Iris pigment epithelial cell (primary cell): ENCODE results near the gene KLHL42.
"Not testable (repeated sequence)": the region's sequence is repeated elsewhere in the genome, so short reads cannot be mapped to it uniquely, and the experiment has no call there.

Experiments
- DNase-seq: peaks from one replicate; pipeline ENCODE4 v3.0.0-alpha.2; 2011; ENCODE audit warnings: low read depth

The KLHL42 gene

DNA sequence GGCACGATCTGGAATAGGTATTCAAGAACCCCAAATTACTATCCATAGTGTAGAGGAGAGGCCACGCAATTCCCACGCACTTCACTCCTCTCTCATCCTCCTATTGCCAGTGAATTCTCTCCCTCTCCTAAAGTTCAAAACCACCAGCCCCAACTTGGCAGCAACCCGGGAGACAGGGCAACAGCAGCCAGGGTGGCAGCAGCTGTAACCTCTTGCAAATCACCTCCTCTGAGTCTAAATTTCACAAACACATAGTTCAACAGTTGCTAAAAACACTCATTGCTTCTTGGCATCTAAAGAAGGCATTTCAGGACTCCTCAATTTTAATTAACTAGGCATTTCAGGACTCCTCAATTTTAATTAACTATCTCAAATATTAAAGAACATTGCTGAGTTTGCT, 37.7 kb downstream of the KLHL42 start:
- DNase-seq, result no peak

DNA sequence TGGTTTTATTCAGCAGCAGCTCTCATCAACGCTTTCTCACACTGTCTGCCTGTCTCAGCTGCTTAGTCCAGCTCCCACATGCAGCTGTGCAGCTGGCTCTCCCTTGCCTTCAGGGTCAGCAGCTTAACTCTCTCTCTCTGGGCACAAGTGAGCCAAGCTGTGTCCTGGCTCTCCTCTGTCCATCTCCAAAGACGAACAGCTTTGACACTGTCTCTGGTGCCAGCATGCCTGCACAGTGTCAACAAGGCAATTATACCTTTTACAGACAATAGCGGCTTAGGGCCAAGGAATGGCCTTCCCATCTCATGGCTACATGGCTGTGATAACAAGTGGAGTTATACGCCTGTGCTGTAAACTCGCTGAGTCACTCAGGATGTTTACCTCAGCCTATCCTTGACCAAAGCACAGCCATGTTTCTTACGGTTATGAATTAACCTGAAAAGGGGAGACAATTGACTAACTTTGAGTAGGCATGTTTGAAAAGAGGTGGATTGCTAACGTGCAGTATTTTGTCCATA, 38.4 kb downstream of the KLHL42 start:
- peak; percentile 29 for DNase-seq

DNA sequence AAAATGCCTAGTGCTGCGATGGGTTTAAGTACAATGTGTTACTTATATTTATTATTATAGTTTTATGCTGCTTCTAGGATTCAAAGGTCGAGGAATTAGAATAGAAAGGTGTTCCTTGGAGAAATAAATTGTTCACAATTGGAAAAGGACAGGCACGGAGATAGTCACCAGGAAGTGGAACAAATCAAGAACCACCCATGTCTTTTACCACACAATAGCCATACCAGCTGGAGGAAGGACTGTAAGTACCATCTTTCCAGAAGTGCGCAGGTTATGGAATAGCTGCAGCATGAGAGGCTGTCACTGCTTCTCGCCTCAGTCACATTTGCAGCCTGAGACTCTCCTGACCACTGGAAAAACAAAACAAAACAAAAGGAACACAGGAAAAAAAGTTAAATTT, 40.5 kb downstream of the KLHL42 start:
- no peak for DNase-seq

DNA sequence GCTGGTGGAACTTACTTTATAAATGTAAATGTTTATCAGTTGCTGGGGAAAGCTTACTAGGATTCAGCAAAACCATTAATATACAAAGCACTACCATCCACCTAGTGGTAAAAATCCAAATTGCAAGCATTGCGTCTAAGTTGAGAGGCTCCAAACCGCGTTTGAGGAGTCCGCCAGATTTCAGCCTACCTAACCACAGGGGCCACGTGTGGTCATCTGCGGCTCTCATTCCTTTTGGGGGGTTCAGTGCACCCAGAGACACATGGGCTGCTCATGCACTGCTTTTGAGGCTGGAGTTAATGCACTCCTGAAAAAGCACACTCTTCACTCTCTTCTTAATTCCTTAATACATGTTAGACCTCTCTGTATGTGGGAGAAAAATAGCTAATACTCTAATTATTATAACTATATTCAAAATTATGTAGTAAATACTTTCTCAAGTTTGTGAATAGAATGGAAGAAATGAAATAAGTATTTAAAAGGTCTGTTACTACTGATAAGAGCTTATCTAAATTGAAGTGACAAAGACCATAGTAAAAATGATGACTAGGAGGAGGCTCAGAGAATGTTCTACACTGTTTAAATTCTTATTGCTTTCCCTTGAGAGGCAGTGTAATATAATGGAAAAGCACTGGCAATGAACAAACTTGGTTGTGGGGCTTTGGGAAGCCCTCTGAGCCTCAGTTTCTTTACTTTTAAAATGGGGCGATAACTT, 41.4 kb downstream of the KLHL42 start:
- peak; percentile 89 for DNase-seq

DNA sequence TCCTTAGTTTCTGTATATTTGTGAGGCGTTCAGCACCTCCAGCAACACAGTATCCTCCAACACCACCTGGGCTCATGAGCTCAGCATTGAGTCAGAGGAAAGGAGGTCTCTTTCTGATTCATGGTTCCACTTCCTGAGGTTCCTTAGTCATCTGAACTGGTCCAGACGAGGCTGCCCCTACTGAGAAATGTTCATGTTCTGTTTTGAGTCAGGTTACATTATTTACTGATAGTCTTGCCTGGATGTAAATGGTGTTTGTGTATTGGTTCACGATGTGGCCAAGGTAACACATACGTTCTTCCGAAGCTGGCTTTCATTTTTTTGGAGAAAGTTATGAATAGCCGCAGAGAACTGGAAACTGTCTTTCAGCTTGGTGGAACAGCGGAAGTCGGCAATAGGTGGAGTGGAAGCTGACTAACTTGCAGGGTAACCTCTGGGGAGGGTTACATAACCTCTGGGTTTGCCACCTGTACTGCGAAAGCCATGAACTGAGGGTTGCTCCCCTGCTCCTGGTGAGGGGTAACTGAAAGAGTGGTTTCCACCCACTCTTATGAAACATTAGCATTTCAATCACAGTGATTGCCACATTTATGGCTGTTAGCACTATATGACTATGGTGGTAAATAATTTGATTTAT, 42.2 kb downstream of the KLHL42 start:
- peak; percentile 97 for DNase-seq

DNA sequence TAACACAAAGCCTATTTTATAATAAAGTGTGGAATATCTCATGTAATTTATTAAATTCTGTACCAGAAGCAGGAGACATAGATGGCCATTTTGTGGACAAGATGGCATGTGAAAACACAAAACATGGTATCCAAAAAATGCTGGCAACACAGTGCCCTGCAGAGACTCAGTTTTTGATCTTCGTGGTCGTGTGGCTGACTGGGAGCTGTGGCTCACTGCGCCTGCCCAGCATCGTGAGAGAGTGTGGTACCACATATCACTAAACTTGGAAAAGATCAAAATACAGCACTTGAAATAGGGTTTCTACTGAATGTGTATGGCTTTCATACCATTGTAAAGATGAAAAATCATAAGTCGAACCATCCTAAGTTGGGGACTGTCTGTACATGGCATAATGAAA, 43.0 kb downstream of the KLHL42 start:
- DNase-seq, result no peak

DNA sequence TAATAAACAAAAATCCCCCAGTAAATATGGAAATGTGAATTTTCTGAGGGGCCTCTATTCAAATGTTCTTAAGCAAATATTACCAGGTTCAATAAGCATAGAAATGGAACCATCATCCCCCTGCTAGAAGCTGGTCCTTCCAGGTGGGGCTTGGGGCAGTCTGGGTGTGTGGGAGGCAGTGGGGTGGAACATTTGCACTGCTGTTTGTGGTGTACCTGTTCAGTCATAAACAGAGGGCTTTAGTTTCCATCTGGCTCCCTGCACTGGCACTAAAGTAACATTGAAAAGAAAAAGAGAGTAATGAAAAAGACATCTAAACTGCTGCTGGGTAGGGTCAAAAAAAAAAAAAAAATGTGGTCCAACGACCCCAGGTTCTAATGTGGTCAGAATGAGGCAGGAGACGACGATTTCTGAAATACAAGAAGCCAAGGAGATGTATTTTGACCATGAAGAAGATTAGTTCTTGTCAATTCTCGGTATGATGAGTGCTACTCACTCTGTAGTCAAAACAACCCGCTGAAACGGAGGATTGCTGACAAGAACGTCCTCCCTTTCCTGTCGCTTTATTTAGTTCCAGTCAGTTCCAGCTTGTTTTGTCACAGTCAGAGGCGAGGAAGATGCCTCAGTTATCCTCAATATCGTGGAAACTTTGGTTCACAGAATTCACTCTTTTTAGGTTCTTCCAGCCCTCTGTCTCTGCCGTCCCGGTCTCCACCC, 44.3 kb downstream of the KLHL42 start:
- DNase-seq, result no peak

DNA sequence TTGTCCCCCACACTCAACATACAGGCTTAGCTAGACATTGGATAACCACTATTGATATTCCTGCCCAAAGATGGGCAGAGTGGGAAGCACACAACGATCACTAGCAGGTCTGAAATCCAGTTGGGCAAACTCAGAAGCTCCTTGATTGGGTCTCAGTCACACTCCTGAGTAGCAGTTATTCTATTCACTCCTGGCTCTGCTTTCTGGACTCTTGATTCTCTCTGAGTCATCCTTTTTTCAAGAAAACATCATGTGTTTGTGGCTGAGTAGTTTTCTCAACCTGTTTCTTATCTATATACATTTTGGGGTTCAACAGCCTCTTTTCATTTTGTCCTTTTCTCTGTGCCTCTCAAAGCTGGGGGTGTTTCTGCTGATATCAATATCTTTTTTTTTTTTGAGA, 46.0 kb downstream of the KLHL42 start:
- DNase-seq, result peak; percentile 63

DNA sequence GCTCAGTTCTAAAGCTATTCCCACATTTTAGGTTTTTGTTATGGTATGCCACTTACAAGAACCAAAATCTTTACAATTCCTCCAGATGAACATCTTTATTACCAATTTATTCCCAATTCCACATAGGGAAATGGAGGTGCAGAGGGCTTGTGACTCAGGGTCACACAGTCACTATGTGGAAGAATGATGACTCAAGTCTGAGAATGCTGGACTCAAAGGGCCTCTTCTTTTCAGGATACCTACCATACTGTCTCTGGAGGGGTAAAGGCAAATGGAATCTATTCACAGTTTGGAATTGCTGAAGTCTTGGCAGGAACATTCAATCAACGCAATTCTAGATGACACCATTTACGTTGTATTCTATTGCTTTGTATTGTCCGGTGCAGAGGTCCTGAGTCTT, 48.2 kb downstream of the KLHL42 start:
- peak; percentile 20 for DNase-seq

DNA sequence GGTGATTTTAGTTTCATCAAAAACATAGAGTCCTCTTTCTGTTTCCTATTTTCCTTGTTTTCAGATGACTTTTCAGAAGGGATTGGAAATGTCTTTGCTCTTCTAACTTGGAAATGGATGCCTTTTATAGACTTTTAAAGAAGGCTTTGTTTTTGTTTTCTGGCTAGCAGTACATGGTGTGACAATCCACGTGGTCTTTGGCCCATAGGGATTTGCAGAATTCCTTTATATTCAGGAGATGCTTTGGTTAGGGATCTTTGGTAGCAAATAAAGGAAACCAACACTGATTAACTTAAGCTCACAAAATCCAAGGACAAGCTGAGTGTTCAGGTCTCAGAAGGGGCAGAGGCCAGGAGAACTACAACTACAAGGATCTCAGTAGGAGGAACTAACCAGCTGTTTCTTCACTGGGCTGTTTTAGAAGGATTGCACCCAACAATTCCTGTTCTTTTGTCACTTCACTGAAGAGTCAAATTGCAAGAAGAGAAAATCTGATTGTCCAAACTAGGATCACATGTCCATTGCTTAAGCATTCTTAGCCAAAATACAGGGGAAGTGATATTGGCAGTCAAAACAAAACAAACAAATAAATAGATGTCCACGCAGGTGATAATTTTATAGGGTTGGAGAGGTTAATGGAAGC, 58.6 kb downstream of the KLHL42 start:
- DNase-seq, result no peak

DNA sequence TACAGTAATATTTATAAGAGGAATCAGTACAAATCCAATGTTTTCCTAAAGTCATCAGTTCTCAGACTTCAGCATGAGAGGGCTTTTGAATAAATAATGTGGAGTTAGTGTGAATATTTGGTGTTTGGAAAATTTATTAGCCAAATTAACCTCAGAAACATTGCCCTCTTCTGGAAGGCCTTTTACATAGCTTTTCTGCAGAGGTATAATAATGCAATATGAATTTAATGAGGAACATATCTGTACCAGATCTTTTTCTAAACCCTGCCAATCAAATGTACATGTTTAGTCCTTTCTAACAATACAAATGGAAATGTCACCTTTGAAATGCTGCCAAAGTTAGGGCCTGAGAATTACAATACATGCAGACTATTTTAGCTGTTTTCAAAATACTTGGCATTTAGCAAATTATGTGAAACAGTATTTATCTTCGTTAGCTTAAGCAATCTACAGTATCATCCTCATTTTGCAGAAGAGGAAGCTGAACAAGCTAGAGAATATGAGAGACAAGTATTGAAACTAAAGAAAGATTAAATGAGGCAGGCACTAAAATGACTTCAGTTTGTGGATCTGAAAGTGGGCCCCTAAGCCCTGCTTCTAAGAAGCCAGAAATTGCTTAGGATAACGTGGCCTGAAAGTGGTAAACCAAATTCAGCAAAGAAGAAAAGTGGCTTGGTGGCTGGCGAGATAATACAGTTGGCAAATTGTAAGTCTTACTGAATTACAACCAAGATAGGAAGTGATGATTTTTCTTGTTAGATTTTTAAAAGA, 60.4 kb downstream of the KLHL42 start:
- DNase-seq, result no peak

DNA sequence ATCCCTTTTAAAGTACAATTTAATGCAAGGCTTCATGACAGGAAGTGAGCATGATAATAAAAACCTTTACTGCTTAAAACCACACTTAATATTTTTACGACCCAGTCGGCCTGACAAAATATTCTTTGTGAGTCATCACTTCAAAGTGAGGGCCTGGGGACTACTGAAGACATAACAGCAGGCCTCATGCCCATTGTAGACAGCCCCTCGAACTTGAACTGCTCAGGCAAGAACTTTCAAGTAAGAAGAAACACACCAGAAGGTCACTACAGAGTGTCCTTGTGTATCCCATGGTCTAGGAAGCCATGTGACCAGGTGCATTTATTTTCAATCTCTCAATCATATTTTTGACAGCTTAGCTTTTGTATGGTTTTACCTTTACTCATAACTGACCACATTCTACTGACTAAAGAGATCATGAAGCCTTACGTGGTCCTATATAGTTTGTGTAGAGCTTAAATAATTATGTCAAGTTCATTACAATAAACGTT, 61.4 kb downstream of the KLHL42 start:
- peak; percentile 64 for DNase-seq

DNA sequence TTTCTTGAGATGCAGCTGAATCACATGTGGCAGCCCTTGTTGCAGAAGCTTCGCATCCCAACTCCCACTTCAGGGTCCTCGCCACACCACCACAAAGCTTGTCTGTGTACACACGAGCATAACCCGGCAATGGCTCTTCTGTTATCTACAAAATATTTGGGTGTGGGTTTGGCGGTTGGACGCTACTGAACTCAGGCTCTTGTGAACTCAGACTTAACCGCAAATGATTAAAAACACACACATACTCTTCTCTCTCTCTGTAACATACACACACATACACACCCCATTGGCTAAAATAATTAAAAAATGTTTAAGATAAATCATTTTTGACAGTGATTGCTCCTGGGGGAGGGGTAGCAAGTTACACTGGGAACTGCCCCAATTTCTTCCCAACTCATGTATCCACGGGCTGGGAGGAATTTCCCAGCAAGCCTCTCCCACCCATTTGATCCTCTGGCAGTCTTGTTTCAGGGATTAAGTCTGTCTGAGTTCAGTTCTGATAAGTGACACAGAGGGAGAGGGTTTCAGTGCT, 63.7 kb downstream of the KLHL42 start:
- DNase-seq, result peak; percentile 86

DNA sequence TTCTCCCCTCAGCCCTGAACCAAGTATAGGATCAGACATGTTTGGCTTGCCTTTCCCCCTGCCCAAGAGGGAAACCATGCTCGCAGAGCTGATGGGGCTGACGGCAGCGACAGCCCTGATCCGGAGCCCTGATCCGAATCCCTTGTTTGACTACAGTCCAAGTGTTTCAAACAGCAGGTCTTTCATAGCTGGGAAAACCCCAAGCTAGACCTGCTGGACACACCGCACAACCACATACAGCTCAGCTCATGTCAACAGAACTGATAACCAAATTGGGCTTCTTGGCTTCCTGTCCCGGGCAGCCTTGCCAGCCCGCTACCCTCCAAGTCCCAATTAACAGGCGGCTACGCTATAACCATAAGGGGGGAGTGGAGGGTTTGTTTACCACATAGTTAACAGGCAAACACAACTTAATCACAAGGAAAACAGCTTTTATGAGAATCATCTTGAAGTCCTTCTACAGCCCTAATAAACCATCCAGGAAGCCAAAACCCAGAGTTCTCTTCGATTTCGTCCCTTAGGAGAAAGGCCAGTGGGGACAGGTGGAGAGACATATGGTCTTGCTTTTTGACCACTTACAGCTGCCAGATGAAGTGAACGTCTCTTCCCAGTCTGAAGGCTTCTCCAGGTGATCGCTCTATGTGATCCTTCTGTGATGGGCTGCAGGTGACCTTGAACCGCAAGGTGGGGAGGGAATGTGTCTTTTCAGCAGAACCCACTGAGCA, 64.5 kb downstream of the KLHL42 start:
- DNase-seq, result peak; percentile 61

DNA sequence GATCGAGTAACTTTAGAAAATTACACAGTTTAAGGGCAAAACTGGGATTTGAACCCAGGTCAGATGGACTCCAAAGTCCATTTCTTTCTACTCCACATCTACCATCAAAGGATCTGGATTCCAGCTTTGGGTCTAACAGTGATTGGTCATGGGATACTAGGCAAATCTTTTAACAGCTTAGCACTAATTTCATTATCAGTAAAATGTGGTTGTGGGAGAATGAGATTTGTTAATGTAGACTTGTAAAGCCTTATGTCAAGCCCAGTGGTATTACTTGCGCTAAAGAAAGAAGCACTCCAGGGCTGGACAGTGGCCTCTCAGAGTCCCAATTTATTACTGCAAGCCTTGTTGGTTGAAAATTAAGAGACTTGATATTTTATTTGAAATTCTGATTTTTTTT, 65.2 kb downstream of the KLHL42 start:
- DNase-seq, result no peak

DNA sequence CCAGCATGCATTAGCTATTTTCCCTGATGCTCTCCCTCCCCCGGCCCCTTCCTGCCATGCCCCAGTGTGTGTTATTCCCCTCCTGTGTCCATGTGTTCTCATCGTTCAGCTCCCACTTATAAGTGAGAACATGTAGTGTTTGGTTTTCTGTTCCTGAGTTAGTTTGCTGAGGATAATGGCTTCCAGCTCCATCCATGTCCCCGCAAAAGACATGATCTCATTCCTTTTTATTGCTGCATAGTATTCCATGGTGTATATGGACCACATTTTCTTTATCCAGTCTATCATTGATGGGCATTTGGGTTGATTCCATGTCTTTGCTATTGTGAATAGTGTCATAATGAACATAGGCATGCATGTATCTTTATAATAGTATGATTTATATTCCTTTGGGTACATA, 65.7 kb downstream of the KLHL42 start:
- DNase-seq, result not testable (repeated sequence)

DNA sequence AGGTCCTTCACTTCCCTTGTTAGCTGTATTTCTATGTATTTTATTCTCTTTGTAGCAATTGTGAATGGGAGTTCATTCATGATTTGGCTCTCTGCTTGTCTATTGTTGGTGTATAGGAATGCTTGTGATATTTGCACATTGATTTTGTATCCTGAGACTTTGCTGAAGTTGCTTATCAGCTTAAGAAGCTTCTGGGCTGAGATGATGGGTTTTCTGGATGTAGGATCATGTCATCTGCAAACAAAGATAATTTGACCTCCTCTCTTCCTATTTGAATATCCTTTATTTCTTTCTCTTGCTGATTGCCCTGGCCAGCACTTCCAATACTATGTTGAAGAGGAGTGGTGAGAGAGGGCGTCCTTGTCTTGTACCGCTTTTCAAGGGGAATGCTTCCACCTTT, 67.3 kb downstream of the KLHL42 start:
- not testable (repeated sequence) for DNase-seq

DNA sequence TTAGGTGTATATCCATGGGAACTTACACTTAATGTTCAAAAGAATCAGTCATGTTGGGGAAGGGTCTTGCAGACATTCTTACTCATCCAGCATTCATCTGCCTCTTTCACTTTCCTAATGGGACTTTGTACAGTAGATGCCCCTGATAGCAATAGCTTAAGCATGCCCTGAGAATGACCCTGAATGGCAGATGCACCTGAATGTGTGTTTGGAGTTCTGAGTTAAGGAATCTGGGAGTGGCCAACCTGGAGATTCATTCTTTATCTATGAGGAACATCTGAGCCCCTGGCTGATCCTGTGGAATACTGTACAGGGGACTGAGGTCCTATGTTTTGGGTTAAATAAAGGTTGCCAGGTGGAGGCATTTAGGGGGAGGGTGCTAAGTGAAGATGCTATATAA, 71.3 kb downstream of the KLHL42 start:
- DNase-seq, result no peak

DNA sequence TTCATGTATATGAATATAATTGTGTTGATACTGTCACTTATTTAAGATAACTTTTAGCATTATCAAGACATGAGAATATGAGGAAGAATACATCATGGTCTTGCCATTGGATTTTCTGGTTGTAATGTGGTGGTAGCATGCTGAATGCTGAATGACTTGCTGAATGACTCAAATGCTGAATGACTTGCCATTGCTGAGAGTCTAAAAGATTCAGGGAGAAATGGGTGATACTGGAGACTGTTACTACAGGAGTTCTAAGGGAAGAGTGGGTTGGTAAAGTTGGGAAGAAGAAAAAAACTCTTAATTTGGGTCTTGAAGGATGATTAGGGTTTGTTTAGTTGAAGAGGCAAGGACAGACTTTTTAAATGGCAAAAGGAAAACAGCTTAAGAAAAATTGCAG, 72.1 kb downstream of the KLHL42 start:
- DNase-seq, result no peak
